HAP-1 (cell line): ENCODE data around the gene HSD17B1.

Experiments used
- DNase-seq, 2 experiments: peaks; one replicate each; pipeline ENCODE4 v3.0.0-alpha.2; 2016 to 2020; ENCODE audit warnings: low spot score in 2 of 2
- H3K27me3 ChIP-seq: fragments of 250-450 bp; sonication (Bioruptor Pico); 2 replicates; pipeline ENCODE4 v1.5.1; 2020; ENCODE audit warnings: low read depth, mild to moderate bottlenecking, moderate library complexity
- H3K36me3 ChIP-seq: fragments of 250-450 bp; sonication (Bioruptor Pico); replicated peaks from 2 replicates; pipeline ENCODE4 v1.5.1; 2020; ENCODE audit warnings: mild to moderate bottlenecking
- H3K4me1 ChIP-seq: fragments of 250-450 bp; sonication (Bioruptor Pico); 2 replicates; pipeline ENCODE4 v1.5.1; 2020; ENCODE audit warnings: mild to moderate bottlenecking
- H3K4me3 ChIP-seq: fragments of 250-450 bp; sonication (Bioruptor Pico); 2 replicates; pipeline ENCODE4 v1.5.1; 2020; ENCODE audit warnings: mild to moderate bottlenecking, moderate library complexity
- H3K9me3 ChIP-seq: fragments of 250-450 bp; sonication (Bioruptor Pico); 2 replicates; pipeline ENCODE4 v1.5.1; 2020; ENCODE audit warnings: mild to moderate bottlenecking, moderate library complexity
- in situ Hi-C: fragments of 300-500 bp; cut with MboI; formaldehyde crosslinking; loops from 3 replicates; pipeline ENCODE4 v1.14.3; 2020; ENCODE audit warnings: low sequenced_read_pairs, inconsistent platforms, mixed read lengths

The HSD17B1 gene

GRCh38 chr17:42598905-42599304 lies 46.2 kb downstream of the HSD17B1 start:
- Histone ChIP-seq H3K4me3 (no peak overlapping the region), H3K36me3 (no peaks in the 10 kb centered on the region), H3K27me3 (no peaks in the 10 kb centered on the region), H3K9me3 (no peaks in the 10 kb centered on the region), H3K4me1 (peaks cover 8% of the 10 kb centered on the region)
- DNase-seq: no peak
- in situ Hi-C loops: loop anchor here (25.0 kb wide), 2 partner anchors 163 to 338 kb away; partner anchors contain the start of genes RAMP2 and VPS25

DNA sequence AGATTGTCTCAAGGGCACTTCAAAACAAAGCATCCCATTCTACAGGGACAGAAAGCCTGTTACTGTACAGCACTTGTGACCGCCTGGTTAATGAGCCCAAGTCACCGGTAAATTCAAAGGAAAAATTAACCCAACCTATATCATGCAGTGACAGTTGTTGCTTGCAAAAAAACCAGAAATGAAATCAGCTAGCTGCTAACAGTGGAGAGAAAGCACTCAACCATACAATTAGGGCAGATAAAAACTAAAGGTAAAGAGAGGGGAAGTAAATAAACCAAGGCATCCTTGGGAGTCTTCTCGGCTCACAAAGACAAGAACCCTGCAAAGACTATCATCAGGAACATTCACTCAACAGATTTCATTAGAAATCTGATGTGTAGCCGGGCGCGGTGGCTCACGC lies 50.6 kb downstream of the HSD17B1 start:
- Histone ChIP-seq H3K9me3 (no peaks in the 10 kb centered on the region), H3K4me1 (peaks cover 20% of the 10 kb centered on the region), H3K27me3 (no peaks in the 10 kb centered on the region), H3K36me3 (no peaks in the 10 kb centered on the region), H3K4me3 (no peak overlapping the region)
- DNase-seq: peak in 1 of 2 experiments; percentile 25
- in situ Hi-C loops: no loop called here
